ENCODE results near the gene ADAMTS8.

GRCh38 chr11:130451231-130452019 lies 23.0 kb upstream of the ADAMTS8 start:
- no peak for TF ChIP-seq REST (IDR thresholded peaks at IDR 0.05; ENCODE audit: low read depth, low read length)
- TF ChIP-seq, protein P1, sequence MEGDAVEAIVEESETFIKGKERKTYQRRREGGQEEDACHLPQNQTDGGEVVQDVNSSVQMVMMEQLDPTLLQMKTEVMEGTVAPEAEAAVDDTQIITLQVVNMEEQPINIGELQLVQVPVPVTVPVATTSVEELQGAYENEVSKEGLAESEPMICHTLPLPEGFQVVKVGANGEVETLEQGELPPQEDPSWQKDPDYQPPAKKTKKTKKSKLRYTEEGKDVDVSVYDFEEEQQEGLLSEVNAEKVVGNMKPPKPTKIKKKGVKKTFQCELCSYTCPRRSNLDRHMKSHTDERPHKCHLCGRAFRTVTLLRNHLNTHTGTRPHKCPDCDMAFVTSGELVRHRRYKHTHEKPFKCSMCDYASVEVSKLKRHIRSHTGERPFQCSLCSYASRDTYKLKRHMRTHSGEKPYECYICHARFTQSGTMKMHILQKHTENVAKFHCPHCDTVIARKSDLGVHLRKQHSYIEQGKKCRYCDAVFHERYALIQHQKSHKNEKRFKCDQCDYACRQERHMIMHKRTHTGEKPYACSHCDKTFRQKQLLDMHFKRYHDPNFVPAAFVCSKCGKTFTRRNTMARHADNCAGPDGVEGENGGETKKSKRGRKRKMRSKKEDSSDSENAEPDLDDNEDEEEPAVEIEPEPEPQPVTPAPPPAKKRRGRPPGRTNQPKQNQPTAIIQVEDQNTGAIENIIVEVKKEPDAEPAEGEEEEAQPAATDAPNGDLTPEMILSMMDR (IDR thresholded peaks at IDR 0.05): no peak
- TF ChIP-seq SMC3 (IDR thresholded peaks at IDR 0.05; ENCODE audit: low read depth, low read length): no peak
- TF ChIP-seq, protein P2, sequence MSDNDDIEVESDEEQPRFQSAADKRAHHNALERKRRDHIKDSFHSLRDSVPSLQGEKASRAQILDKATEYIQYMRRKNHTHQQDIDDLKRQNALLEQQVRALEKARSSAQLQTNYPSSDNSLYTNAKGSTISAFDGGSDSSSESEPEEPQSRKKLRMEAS (IDR thresholded peaks at IDR 0.05; ENCODE audit: low read depth): no peak
- no peak for TF ChIP-seq GABPA (IDR thresholded peaks at IDR 0.05; ENCODE audit: low read depth)
- TF ChIP-seq NFIC (IDR thresholded peaks at IDR 0.05; ENCODE audit: borderline replicate concordance): no peak
- TF ChIP-seq CHD2 (IDR thresholded peaks at IDR 0.05; ENCODE audit: low read length, partially characterized antibody): no peak
- TF ChIP-seq, protein P3, sequence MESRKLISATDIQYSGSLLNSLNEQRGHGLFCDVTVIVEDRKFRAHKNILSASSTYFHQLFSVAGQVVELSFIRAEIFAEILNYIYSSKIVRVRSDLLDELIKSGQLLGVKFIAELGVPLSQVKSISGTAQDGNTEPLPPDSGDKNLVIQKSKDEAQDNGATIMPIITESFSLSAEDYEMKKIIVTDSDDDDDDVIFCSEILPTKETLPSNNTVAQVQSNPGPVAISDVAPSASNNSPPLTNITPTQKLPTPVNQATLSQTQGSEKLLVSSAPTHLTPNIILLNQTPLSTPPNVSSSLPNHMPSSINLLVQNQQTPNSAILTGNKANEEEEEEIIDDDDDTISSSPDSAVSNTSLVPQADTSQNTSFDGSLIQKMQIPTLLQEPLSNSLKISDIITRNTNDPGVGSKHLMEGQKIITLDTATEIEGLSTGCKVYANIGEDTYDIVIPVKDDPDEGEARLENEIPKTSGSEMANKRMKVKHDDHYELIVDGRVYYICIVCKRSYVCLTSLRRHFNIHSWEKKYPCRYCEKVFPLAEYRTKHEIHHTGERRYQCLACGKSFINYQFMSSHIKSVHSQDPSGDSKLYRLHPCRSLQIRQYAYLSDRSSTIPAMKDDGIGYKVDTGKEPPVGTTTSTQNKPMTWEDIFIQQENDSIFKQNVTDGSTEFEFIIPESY (IDR thresholded peaks at IDR 0.05; ENCODE audit: borderline replicate concordance, low read depth): no peak
- TF ChIP-seq POLR2AphosphoS5 (IDR thresholded peaks at IDR 0.05; ENCODE audit: low read depth, low read length): no peak
- no peak for TF ChIP-seq RFX5 (IDR thresholded peaks at IDR 0.05; ENCODE audit: low read length)
- TF ChIP-seq TAF1 (IDR thresholded peaks at IDR 0.05; ENCODE audit: borderline replicate concordance, low read depth, low read length): no peak
- no peak for TF ChIP-seq EZH2phosphoT487 (IDR thresholded peaks at IDR 0.05; ENCODE audit: borderline replicate concordance, low read depth)
- no peak for TF ChIP-seq FOXJ3 (CRISPR knock-in tag; IDR thresholded peaks at IDR 0.05)
